Natural killer cell (primary cell): ENCODE measurements around the gene FAM181A. TPM values are rescaled to one million over a fixed set of nuclear protein-coding genes. Genes with fewer than 3 reads are reported as not detected.

Source experiments
- ATAC-seq, 3 donors: fragments of 150-1000 bp in 2 of 3; fragments of 200-7000 bp in 1 of 3; cut with Tn5 transposase; 1 replicate in 1 of 3; 2 replicates in 2 of 3; pipeline ENCODE4 v1.10.0; 2021; ENCODE audit warnings: mild to moderate bottlenecking in 2 of 3, moderate library complexity in 2 of 3
- DNase-seq, 2 donors: peaks; one replicate each; pipeline versions ENCODE4 v3.0.0 to v3.0.0-alpha.2; 2013 to 2021; ENCODE audit warnings: mixed read lengths in 1 of 2
- H3K27ac ChIP-seq: one replicate; pipeline ENCODE4 v1.5.1; 2013; ENCODE audit warnings: mild to moderate bottlenecking, low read length
- H3K27me3 ChIP-seq: one replicate; pipeline ENCODE4 v1.6.1; 2013; ENCODE audit warnings: low read length; ENCODE audit not compliant: control insufficient read depth, insufficient read depth
- H3K36me3 ChIP-seq: one replicate; pipeline ENCODE4 v1.6.1; 2013; ENCODE audit warnings: low read length; ENCODE audit not compliant: control insufficient read depth, insufficient read depth
- H3K4me1 ChIP-seq: one replicate; pipeline ENCODE4 v1.6.1; 2013; ENCODE audit warnings: low read length; ENCODE audit not compliant: control insufficient read depth, insufficient read depth
- H3K4me3 ChIP-seq: one replicate; pipeline ENCODE4 v1.5.1; 2013; ENCODE audit warnings: low read length
- H3K9me3 ChIP-seq: one replicate; pipeline ENCODE4 v1.6.1; 2013; ENCODE audit warnings: low read length; ENCODE audit not compliant: control insufficient read depth, insufficient read depth
- H3K27ac Mint-ChIP-seq, 2 donors: one replicate each; pipeline ENCODE4 v1.8.0; 2022; ENCODE audit warnings: mild to moderate bottlenecking in 2 of 2, mixed read lengths in 2 of 2, moderate library complexity in 1 of 2
- H3K27me3 Mint-ChIP-seq, 2 donors: one replicate each; pipeline ENCODE4 v1.8.0; 2022; ENCODE audit warnings: low read depth in 2 of 2, mixed read lengths in 2 of 2
- H3K36me3 Mint-ChIP-seq: one replicate; pipeline ENCODE4 v1.8.0; 2022; ENCODE audit warnings: mixed read lengths
- H3K4me1 Mint-ChIP-seq, 2 donors: one replicate each; pipeline ENCODE4 v1.8.0; 2022; ENCODE audit warnings: mixed read lengths in 2 of 2
- H3K4me3 Mint-ChIP-seq: one replicate; pipeline ENCODE4 v1.8.0; 2022; ENCODE audit warnings: mild to moderate bottlenecking, moderate library complexity, mixed read lengths
- H3K9me3 Mint-ChIP-seq, 2 donors: one replicate each; pipeline ENCODE4 v1.8.0; 2022; ENCODE audit warnings: mixed read lengths in 2 of 2
- WGBS: methylation state at CpG from one replicate; pipeline ENCODE4 v1.1.7; 2013; ENCODE audit warnings: missing lambda C conversion rate; ENCODE audit not compliant: insufficient coverage; 5-methylcytosine and 5-hydroxymethylcytosine counted together
- intact Hi-C: fragments of 100-400 bp; cut with micrococcal nuclease; formaldehyde crosslinking; loops from one replicate; pipeline ENCODE4 v1.14.2; 2022
- total RNA-seq, 4 donors: library from RNA; stranded (reverse); fragments of 120-200 nt in 1 of 4; gene quantifications; one replicate each; pipeline versions ENCODE4 v1.2.3 to v1.2.4, GENCODE V29; 2013 to 2022
- TF ChIP-seq, protein P1 (sequence below): fragments of 200-600 bp; IDR thresholded peaks from one replicate; pipeline ENCODE4 v1.8.0; 2022; ENCODE audit warnings: antibody characterized with exemption

The FAM181A gene
- total RNA-seq, 3 donors from 2014 or later (not counting 1 experiment from before 2014, with no cell fraction given): not detected

DNA sequence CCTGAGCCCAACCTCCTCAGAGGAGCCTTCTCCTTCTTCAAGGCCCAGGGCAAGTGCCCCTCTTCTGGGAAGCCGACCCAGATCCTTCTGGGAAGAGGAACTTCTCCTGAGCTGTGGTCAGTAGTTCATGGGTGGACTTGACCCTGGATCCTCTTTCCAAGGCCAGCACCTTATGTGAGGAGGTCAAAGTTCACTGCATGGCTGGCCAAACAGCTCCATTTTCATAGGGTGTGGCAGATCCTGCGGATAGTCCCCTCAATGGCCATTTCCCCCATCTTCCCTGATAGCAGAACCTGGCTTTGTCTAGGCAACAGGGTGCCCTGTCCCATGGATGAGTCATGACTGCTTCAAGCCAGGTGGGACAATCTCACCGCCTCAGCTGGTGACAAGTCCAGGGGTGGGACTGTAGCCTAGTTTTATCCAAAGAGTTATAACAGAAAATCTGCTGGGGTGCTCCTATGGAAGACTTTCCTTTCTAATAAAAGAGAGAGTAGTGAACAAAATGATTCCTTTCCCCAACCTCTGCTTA lies 38.9 kb downstream of the FAM181A start:
- Mint-ChIP-seq H3K27ac (peak overlapping the region; percentile 95 to 97), H3K9me3 (peaks cover 3 to 6% of the 10 kb centered on the region in 2 donors), H3K27me3 (peaks cover 0 to 2% of the 10 kb centered on the region in 2 donors), H3K36me3 (no peaks in the 10 kb centered on the region), H3K4me1 (peaks cover 54 to 67% of the 10 kb centered on the region in 2 donors), H3K4me3 (no peak overlapping the region)
- peaks cover 86% of the 10 kb centered on the region for H3K4me1 ChIP-seq
- no peaks in the 10 kb centered on the region for H3K36me3 ChIP-seq
- 96% methylated on average over 3 of the region's 3 CpGs for WGBS
- ATAC-seq (no peak), DNase-seq (no peak)
- no peaks in the 10 kb centered on the region for H3K27me3 ChIP-seq
- intact Hi-C loops: no loop called here
- H3K9me3 ChIP-seq: no peaks in the 10 kb centered on the region
- TF ChIP-seq, protein P1, sequence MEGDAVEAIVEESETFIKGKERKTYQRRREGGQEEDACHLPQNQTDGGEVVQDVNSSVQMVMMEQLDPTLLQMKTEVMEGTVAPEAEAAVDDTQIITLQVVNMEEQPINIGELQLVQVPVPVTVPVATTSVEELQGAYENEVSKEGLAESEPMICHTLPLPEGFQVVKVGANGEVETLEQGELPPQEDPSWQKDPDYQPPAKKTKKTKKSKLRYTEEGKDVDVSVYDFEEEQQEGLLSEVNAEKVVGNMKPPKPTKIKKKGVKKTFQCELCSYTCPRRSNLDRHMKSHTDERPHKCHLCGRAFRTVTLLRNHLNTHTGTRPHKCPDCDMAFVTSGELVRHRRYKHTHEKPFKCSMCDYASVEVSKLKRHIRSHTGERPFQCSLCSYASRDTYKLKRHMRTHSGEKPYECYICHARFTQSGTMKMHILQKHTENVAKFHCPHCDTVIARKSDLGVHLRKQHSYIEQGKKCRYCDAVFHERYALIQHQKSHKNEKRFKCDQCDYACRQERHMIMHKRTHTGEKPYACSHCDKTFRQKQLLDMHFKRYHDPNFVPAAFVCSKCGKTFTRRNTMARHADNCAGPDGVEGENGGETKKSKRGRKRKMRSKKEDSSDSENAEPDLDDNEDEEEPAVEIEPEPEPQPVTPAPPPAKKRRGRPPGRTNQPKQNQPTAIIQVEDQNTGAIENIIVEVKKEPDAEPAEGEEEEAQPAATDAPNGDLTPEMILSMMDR: no peak
- H3K4me3 ChIP-seq: no peak overlapping the region
- H3K27ac ChIP-seq: no peak overlapping the region

DNA sequence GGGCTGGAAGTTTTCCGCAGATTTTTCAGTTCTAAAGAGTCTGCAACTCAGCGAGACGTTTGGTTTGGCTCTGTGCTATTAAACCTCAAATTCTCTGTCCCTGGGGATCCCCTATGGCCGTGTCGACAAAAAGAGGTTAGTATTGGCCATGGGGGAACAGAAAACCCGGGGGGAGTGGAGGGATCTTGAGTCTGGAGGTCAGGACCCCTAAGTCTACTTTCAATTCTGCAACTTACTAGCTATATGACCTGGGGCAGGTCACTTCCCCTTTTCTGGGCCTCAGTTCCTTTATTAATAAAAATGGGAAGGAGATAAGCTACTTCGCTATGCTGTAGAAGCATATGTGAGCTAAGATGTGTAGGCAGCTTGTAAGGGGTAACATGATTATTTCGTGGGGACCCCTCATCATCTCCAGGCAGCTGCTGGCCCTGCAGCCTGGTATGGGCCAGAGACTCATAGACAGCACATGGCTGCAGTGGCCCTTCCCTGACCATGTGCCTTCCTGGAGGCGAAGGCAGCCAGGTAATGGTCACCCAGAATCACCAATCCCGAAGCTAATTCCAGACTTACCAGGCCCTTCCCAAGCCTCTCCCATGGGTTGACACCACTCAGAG lies 40.6 kb downstream of the FAM181A start:
- ATAC-seq (no peak), DNase-seq (no peak)
- Histone ChIP-seq H3K27me3 (no peaks in the 10 kb centered on the region), H3K4me3 (no peak overlapping the region), H3K9me3 (no peaks in the 10 kb centered on the region), H3K4me1 (peaks cover 74% of the 10 kb centered on the region), H3K36me3 (no peaks in the 10 kb centered on the region), H3K27ac (peak overlapping the region; percentile 48)
- intact Hi-C loops: no loop called here
- Mint-ChIP-seq H3K36me3 (no peaks in the 10 kb centered on the region), H3K27ac (peak overlapping the region in 1 of 2 donors; percentile 16), H3K9me3 (peaks cover 3 to 6% of the 10 kb centered on the region in 2 donors), H3K27me3 (peaks cover 0 to 2% of the 10 kb centered on the region in 2 donors), H3K4me3 (no peak overlapping the region), H3K4me1 (peaks cover 46 to 55% of the 10 kb centered on the region in 2 donors)
- TF ChIP-seq, protein P1: no peak
- 59% methylated on average over 10 of the region's 10 CpGs for WGBS

DNA sequence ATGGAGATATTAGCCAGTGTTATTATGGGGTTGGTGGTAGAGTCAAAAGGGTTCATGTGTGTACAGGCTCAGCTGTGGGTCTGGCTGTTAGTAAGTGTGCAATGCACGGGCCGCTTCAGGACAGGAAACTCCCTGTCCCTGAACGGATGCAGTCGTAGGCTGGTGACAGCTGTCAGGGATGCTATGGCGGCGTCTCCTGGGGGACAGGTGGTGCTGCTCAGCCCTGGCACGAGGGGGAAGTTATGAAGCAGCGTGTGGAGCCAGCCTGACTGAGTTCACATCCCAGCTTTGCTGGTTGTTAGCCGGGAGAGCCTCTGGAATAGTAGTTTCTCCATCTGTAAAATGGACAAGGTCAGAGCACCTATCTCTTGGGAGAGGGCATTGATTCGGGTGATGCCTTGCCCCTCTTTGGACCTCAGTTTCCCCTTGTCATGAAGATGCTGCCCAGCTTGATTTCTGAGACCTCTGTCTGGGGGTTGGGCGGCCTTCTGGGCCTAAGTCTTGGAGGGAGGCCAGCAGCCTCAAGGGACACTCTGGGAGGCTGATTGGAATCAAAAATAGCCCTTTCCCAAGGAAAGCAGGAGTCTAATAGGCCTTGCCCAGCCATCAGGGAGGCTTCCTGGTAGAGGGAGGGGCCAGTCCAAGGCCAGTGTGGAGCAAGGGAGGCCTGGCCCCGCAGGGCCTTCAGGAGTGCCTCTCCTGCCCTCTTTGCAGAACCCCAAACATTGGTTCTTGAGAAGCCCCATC lies 42.1 kb downstream of the FAM181A start:
- H3K4me3 Mint-ChIP-seq: no peak overlapping the region
- Histone ChIP-seq H3K4me1 (peaks cover 59% of the 10 kb centered on the region), H3K36me3 (no peaks in the 10 kb centered on the region), H3K27me3 (peaks cover under 1% of the 10 kb centered on the region), H3K4me3 (no peak overlapping the region), H3K9me3 (no peaks in the 10 kb centered on the region), H3K27ac (no peak overlapping the region)
- peaks cover 4% of the 10 kb centered on the region in 2 donors for H3K27me3 Mint-ChIP-seq
- intact Hi-C loops: no loop called here
- peaks cover 31 to 40% of the 10 kb centered on the region in 2 donors for H3K4me1 Mint-ChIP-seq
- TF ChIP-seq, protein P1: no peak
- H3K27ac Mint-ChIP-seq: peak overlapping the region in 1 of 2 donors; percentile 68
- 66% methylated on average over 12 of the region's 12 CpGs for WGBS
- H3K36me3 Mint-ChIP-seq: no peaks in the 10 kb centered on the region
- DNase-seq (no peak), ATAC-seq (no peak)
- H3K9me3 Mint-ChIP-seq: peaks cover 3 to 6% of the 10 kb centered on the region in 2 donors
